Measurements from ENCODE around the gene GTF3C4. TPM values are rescaled to one million over a fixed set of nuclear protein-coding genes. Genes with fewer than 3 reads are reported as not detected.

Gene GTF3C4
- total RNA-seq, 6 donors from 2014 or later, result 6.4 to 20.9 (median 14.2) TPM

GRCh38 chr9:132721661-132722060 lies 51.4 kb downstream of the GTF3C4 start:
- peak in 1 of 2 donors; percentile 60 for DNase-seq
- TF ChIP-seq POLR2AphosphoS5 (IDR thresholded peaks at IDR 0.05), result no peak
- TF ChIP-seq POLR2A (IDR thresholded peaks at IDR 0.05), result no peak
- WGBS, 2 donors, result 79 to 91% methylated on average over 8 to 12 of the region's 12 CpGs

GRCh38 chr9:132722564-132723065 lies 52.4 kb downstream of the GTF3C4 start:
- ATAC-seq (ENCODE audit: low FRiP score in 2 of 2) (no peak), DNase-seq (peak in 1 of 2 donors; percentile 56)
- 88 to 97% methylated on average over 5 to 16 of the region's 16 CpGs for WGBS, 2 donors

More at GRCh38 chr9:132721661-132722060, 51.4 kb downstream of the GTF3C4 start:
- Histone ChIP-seq H3K9me3 (no peaks in the 10 kb centered on the region), H3K27ac (no peak overlapping the region), H3K4me3 (no peak overlapping the region), H3K27me3 (no peaks in the 10 kb centered on the region), H3K4me1 (no peaks in the 10 kb centered on the region), H3K36me3 (no peaks in the 10 kb centered on the region)
- ATAC-seq (ENCODE audit: low FRiP score in 2 of 2), result peak in 1 of 2 donors; percentile 19

GRCh38 chr9:132723809-132724208 lies 53.5 kb downstream of the GTF3C4 start:
- ATAC-seq (ENCODE audit: low FRiP score in 2 of 2), result no peak
- Histone ChIP-seq H3K9me3 (no peaks in the 10 kb centered on the region), H3K27ac (no peak overlapping the region), H3K27me3 (no peaks in the 10 kb centered on the region), H3K4me3 (no peak overlapping the region), H3K36me3 (no peaks in the 10 kb centered on the region), H3K4me1 (no peaks in the 10 kb centered on the region)
- TF ChIP-seq POLR2A (IDR thresholded peaks at IDR 0.05) (no peak), EP300 (IDR thresholded peaks at IDR 0.05) (no peak), POLR2AphosphoS5 (IDR thresholded peaks at IDR 0.05) (no peak), CTCF (IDR thresholded peaks at IDR 0.05) (no peak)
- no peak for DNase-seq
- 89% methylated on average over 4 of the region's 4 CpGs; no CpG with 5 or more reads in 1 of the 2 donors for WGBS, 2 donors

More at GRCh38 chr9:132722564-132723065, 52.4 kb downstream of the GTF3C4 start:
- Histone ChIP-seq H3K4me1 (no peaks in the 10 kb centered on the region), H3K36me3 (no peaks in the 10 kb centered on the region), H3K9me3 (no peaks in the 10 kb centered on the region), H3K4me3 (no peak overlapping the region), H3K27me3 (no peaks in the 10 kb centered on the region), H3K27ac (no peak overlapping the region)
- TF ChIP-seq POLR2A (IDR thresholded peaks at IDR 0.05) (no peak), CTCF (IDR thresholded peaks at IDR 0.05) (no peak), POLR2AphosphoS5 (IDR thresholded peaks at IDR 0.05) (no peak), EP300 (IDR thresholded peaks at IDR 0.05) (no peak)

- Histone ChIP-seq H3K27ac (no peak overlapping the region), H3K27me3 (no peaks in the 10 kb centered on the region), H3K9me3 (no peaks in the 10 kb centered on the region), H3K4me3 (no peak overlapping the region), H3K36me3 (no peaks in the 10 kb centered on the region), H3K4me1 (peaks cover 0 to 4% (median 0%) of the 10 kb centered on the region in 4 donors)
- WGBS, 2 donors, result 91 to 96% methylated on average over 13 of the region's 13 CpGs
- DNase-seq, result no peak
- no peak for ATAC-seq (ENCODE audit: low FRiP score in 2 of 2)
- TF ChIP-seq CTCF (IDR thresholded peaks at IDR 0.05) (no peak), POLR2AphosphoS5 (IDR thresholded peaks at IDR 0.05) (no peak), POLR2A (IDR thresholded peaks at IDR 0.05) (no peak), EP300 (IDR thresholded peaks at IDR 0.05) (no peak)
Measured at GRCh38 chr9:132725306-132725705, 55.0 kb downstream of the GTF3C4 start.

GRCh38 chr9:132726576-132727130 lies 56.4 kb downstream of the GTF3C4 start:
- TF ChIP-seq POLR2AphosphoS5 (IDR thresholded peaks at IDR 0.05), result no peak
- TF ChIP-seq EP300 (IDR thresholded peaks at IDR 0.05), result no peak
- no peak for TF ChIP-seq POLR2A (IDR thresholded peaks at IDR 0.05)
- TF ChIP-seq CTCF (IDR thresholded peaks at IDR 0.05), result no peak
- ATAC-seq (ENCODE audit: low FRiP score in 2 of 2), result no peak

More at GRCh38 chr9:132726576-132727130, 56.4 kb downstream of the GTF3C4 start:
- Histone ChIP-seq H3K4me1 (peaks cover 0 to 10% (median 2%) of the 10 kb centered on the region in 4 donors), H3K4me3 (no peak overlapping the region), H3K27ac (no peak overlapping the region), H3K27me3 (no peaks in the 10 kb centered on the region), H3K36me3 (no peaks in the 10 kb centered on the region), H3K9me3 (no peaks in the 10 kb centered on the region)
- 80 to 82% methylated on average over 6 to 8 of the region's 8 CpGs for WGBS, 2 donors
- no peak for DNase-seq
